NCI-H82 treated with DMSO at 0.1 percent for 48 hours (cell line): ENCODE results near the gene ZBTB16.
A peak's percentile ranks its signal among the peaks of the same experiment; 100 is the strongest.

ENCODE experiments used
- DNase-seq: peaks from one replicate; lab custom pipeline; 2025; ENCODE audit not compliant: unreplicated experiment; lab: John Stamatoyannopoulos, UW

The ZBTB16 gene

DNA sequence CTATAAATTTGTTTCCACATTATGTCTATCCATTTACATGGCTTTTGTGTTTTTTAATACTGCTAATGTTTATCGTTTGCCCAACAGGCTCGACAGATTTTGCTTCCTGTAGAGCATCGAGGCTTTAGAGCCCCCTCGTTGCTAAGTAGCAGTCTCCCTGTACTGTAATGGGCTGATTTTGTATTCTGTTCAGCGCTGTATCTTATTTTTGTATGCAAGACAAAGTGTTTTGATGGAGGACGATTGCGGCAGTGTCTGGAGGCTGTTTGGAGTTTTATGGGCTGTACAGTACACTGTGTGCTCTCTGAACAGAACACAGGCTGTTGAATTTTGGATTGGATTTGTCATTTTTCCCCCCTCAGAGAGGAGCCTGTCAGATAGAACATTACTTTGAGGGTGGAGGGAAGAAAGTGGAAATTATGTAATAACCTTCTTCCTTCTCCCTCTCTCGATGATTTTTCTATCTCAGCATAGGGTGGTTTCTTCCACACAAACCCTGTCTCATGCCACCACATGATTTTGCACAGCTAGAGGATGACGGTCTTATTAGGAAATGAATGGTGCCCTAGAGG is 104.4 kb downstream of the ZBTB16 start:
- no peak for DNase-seq

DNA sequence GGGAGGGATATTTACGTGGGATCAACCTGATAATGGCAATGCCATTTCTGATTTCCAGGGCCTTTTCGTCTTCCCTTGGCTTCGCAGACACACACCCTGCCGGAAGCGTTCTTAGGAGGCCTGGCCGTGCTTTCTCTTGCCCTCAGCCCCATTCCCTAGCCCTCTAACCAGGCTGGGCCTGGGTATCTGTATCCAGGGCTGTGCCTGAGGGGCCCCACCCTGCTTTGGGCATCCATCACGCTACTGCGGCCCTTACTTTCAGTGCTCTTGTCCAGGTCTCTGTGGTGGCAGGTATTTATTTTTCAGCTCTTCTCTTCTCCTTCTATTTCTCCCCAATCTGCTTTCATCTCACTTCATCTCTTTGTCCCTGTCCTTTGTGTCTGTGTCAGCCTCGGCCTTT is 105.0 kb downstream of the ZBTB16 start:
- DNase-seq: no peak

DNA sequence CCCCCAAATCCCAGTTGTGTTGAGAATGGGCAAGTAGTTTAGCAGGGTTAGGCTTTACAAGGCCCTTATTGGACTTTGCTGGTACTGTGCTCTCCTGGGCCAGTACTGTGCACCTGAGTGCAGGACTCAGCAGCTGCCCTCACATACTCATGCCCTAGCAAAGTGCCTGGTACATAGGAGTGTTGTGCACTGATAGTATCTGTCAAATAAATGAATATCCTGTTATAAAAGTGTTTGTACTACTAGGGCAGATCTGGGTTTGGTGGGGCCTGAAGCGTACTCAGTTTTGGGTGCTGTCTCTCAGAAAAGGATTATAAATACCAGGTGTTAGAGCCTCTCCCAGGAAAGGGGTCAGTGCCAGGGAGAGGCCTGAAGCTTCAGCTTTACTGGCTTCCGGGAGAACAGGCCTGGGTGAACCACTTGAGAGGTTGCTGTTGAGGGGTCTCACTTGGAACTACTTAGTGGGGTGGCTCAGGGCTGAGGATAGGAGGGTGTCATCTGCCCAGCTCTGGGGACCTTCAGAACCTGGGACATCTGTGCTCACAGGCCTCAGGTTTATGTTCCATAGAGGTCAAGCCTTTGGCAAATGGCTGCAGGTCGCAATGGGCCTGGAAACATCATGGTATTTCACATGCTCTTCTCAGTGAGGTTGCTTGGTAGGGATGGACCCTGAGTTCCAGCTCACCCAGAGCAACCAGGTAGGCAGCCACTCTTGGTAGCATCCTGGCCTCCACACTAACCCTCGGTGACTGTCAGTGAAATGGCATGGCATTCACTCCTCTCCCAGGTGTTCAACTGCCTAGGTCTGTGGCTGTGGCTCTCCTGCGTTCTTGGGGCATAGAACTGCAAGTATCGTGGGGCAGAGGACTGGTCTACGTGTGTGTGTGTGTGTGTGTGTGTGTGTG is 106.1 kb downstream of the ZBTB16 start:
- no peak for DNase-seq

DNA sequence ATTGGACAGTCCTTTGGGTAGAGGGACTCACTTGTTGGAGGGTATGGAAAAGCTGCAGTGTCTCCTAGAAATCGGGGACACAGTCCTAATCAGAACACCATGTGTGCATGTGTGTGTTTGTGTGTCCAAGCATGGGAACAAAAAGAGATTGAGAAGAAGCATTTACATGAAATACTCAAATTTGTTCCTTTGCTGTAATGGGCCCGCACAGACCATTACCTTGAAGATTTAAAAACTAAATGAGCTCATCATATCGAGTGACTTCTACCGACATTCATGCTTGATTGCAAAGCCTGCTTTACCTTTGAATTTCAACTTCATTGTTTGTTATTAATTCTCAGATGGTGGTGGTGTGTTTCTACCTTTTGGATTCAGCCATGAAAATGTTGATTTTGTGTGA is 106.9 kb downstream of the ZBTB16 start:
- DNase-seq: no peak

DNA sequence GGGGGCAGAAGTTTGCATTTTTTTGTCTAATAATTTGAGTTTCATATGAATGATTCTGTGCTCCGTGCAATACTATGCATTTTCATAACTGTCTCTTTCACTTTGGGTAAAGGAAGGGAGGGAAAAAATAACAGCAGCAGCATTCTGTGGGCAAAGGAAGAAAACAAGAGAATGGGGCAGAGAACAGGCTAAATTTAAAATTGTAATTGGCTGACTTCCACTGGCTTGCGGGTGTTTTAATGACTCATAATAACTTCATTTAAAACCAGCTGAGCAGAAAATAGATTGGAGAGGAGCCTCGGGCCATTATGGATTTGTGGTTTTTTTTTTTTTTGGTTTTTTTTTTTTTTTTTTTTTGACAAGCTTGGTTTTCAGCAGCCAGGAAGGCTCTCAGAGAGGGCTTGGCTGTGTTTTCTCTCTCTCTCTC is 107.4 kb downstream of the ZBTB16 start:
- no peak for DNase-seq

DNA sequence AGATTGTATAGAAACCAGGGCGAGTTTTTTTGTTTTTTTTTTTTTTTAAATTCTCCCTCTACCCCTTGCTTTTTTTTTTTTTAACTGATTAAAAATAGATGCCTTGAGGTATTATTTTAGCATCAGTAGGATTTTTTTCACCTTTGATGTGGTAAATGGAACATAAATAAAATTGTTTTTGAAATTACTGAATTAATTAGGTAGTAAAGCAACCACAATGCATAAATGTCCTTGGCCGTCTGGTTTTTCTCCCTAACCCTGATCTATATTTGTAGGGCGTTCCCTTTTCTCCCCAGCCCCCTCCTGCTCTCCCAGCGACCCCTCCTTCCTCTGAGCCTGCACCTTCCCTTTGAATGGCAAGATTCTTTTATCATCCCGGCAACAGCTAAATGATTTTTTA is 107.8 kb downstream of the ZBTB16 start:
- no peak for DNase-seq

DNA sequence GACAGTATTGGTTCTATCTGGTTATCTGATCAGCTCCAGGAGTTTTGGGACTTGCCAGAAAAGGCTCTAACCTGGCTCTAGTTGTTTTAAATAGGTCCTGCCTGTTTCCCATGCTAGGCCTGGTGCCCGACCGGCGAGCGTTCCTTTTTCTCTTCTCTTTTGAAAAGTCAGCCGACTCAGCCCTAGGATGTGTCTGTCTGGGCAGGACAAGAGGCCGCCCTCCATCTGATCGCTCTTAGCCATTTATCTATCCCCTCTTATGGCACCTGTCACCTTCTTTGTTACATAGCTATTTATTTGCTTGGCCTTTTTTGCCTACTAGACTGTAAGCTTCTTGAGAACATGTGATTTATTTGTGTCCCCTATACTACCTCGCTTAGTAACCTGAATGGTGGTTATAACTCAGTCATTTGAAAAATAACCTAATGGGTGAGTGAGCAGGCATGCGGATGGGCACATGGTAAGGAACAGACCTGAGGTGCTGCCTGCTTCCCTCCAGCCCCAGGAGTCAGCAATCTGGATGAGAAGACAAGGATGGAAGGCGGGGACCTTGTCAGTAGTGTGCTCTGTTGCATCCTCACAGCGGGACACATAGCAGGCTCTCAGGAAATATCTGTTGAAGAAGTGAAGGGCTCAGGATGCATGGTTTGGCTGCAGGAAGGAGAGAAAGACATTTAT is 108.4 kb downstream of the ZBTB16 start:
- DNase-seq: no peak

DNA sequence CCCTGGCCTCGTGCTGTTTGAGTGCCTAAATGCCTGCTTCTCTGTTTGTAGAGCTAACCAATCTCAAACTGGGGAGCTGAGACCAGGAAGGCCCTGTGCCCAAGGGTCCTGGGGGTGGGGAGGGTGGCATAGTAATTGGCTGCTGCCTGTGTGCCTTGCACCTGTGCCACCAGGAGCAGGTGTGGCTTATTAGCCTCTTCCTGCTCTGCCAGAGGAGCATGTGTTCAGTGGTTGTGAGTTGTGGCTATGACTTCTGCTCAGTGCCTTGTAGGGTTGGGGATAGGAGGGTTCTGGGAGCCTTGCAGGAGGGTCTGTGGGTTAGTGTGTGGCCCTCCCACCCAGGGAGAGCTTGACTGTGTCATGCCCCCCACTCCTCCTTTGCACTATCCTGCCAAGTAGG is 109.2 kb downstream of the ZBTB16 start:
- no peak for DNase-seq

DNA sequence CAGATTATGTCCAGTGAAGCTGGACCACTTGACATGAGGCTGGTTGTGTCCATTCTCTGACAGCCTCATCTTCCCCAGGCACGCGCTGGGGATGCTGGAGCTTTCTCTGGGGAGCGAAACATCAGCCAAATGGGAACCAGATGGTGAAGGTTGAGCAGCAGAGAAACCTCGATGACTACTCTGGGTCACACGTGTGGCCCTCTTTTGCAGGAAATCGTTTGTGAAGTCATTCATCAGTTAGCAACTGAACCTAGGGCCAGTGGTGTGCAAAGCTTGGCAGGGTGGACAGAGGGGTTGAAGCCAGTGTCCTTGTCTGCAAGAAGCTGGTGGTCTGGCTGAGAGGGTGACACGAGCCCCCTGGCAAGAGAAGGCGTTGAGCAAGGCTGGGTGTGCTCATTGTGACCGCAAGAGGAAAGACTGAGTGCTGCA is 109.8 kb downstream of the ZBTB16 start:
- no peak for DNase-seq

DNA sequence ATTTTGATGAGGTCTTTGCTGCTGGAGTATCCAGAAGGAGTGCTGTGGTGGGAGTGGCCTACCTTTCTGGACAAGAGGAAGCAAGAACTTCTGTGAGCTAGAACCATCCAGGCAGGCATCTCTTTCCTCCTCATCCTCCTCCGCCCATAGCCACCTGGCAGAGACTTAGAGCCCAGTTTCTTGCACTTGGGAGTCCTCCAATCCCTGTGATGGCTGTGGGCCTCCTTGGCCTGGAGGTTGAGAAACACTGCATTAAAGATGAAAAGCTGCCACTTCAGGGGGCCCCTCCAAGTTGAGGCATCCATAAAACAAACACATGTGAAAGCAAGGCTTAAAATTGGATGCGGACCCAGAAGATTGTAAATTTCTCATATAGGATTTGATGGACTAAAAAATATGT is 110.3 kb downstream of the ZBTB16 start:
- DNase-seq: no peak

DNA sequence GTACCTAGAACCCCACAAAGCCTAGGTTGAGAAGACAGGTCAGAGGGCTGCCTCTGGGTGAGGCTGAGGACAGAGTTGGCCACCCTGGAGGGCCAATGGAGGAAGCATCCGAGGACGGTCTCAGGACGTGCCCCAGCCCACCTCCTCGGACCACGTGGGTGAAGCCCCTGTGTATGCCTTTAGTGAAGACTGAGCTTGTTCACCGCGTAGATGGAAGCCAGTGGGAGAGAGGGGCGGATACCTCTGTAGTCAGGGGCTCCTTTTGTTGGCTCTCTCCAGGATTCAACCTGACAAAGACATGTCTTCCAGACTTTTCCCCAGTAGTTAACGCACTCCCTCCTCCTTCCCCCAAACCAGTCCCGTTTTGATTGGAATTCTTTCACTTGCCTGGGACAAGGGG is 110.7 kb downstream of the ZBTB16 start:
- DNase-seq: no peak

DNA sequence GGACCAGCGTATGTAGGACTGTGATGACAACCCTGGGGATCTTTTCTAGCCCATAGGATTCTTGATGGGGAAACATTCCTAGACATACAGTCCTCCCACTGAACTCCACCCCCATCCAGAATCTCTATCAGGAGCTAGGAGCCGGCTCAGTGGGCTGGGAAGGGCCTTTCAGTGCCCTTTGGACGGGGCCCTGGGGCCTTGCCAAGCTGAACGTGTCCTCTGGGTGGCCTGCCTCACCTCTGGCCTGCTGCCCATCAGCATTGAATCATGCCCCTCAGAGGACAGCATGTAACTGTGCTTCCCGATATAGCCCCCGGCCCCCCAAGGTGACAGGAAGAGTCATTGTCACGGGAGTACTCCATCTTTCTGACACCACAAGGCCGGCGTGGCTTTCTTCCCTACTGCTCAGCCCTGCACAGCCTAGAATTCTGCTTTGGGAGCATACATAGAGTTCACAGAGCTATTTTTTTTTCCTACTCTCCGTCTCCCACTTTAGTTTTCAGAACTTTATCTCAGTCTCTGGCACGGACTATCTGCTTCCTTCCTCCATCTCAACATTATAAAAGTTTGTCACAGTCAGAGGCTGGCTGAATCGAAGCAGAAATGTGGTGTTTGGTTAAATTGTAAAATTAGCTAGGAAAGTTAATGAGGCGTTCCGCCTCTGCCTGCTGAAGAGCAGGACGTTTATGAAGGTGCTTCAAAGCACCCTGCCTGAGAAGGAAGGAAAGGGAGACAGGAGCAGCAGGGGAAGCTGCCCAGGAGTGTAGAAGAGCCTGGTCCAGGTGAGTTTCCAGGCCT is 111.9 kb downstream of the ZBTB16 start:
- DNase-seq: no peak

DNA sequence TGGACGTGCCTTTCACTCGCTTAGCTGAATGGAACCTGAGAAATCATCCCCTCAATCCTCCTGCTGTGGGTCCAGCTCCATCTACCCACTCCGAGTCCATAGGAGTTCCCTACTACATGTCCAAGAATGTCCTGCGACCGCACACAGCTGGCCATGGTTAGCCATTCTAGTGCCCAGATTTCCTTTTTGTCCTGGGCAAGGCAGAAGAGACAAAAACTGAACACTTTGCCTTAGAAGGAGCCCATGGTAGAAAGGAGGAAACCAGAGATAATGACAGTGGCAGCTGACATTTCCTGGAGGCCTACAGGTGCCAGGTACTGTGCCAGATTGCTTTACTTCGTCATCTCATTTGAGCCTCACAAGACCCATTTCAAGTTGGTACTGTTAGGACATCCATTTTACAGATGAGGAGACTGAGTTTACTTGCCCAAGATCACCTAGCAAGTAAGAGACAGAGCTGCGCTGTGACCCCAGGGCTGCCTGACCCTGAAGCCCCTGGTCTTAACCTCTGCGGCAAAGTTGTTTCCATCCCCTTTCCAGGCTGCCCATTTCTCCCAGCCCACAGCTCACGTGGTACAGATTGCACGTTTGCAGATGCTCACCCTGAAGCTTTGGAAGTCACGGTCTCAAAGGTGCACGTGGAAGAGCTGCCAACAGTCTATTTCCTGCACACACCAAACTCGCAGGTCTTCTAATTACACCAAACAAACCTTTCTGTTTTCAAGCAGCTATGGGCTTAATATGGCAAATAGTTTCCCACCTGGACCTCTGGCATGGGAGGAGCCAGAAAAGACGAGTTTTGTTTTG is 112.7 kb downstream of the ZBTB16 start:
- no peak for DNase-seq

DNA sequence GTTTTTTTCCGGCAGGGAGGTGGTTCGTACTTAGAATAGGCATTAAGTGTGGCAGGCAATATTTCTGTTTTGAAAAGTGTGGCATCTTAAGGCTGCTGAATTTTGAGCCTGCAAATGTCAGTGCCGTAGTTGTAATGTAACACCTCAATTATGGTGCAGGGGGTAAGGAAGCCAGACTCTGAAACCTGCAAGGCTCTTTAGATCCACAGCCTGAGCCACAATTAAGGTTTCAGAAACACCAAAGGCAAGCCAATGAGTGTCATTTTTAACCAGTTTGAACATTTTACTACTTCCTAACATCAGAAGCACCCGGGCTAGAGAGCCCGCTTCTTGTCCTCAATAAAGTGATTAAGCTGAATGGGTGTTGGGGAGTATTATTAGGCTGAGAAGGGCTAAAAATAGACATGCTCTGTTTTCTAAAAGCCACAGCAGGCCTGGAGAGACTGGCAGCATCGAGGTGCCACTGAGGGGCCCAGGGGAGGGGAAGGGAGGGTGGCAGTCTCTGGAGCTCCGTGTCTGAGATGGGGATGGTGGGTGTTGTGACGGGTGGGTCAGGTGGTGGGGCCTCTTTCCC is 113.4 kb downstream of the ZBTB16 start:
- peak; percentile 10 for DNase-seq

DNA sequence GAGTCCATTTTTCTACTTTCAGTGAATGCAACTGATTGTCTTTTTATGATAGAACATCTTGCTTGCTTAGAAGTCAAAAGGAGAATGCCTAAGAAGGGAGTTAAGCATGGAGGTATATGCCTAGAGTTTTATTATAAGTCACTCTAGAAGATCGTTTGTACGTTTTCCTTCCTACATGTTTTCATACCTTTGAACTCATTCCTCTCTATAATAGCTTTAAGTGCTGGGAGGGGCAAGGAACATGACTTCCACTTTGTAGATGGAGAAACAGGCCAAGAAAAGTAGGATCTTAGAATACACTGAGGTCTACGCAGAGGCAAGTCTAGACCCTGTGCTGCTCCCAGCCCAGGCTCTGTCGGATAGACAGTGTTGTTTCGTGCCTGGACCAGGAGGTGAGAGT is 114.3 kb downstream of the ZBTB16 start:
- no peak for DNase-seq

DNA sequence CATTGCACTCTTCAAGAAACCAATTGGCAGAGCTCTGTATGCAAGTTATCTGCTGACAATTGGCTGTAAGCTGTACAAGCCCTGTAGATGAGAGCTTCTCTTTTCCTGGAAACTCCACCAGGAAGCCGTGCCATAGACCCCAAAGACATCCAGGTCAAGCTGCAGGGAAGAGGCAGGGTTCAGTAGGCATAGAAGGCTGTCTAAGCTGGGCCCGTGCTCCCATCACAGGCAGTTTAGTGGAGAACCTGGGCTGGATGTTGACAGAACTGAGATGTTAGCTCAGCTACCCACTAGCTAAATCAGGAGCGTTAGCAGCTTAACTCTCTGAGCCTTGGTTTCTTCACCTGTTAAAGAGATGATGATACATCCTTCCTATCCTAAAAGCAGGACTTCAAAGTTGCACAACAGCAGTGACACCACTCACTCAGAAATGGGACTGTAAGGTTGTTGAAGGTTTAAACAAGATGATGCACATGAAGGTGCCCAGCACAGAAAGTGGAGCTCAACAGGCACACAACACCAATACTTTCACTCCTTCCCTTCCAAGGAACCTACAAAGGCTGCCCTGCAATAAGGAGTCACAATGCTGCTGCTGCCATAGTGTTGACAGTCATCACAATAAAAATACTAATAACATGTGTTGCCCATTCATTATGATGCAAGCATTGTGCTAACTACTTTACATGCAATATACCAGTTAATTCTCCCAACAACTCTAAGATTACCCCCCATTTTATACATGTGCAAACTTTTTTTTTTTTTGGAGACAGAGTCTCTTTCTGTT is 115.4 kb downstream of the ZBTB16 start:
- no peak for DNase-seq

DNA sequence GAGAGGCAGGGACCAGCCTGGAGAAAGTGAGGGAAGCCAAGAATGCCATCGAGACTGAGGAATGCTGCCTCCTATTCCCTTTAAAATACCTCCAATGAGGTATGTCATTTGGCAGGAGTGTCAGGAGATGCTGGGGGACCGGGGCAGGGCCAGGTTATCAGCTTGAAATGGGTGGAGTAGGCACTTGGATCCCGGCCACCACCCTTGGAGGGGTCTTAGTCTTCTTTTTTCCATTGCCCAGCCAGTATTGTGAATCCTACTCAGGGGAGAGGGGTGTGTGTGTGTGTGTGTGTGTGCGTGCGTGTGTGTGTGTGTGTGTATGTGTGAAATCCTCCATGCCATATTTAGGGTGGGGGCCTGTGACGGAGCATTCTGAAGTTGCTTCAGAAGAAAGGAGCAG is 116.2 kb downstream of the ZBTB16 start:
- no peak for DNase-seq

DNA sequence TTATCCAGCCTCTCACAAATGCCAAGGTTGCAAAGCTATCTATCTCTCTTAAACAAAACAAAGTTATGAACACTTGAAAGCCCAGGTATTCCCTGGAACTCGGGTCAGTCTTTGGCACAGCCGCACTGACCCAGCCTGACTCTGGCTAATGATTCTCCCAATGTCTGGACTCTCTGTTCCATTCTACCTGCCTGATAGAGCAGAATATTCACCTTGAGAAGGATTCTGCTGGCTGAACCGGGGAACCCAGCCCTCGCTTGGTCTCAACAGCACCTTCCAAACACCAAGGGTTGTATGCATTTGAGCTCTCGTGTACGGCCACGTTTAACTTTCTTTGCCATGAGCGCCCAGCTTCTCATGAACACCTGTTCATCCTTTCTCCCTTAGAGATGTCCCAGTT is 116.8 kb downstream of the ZBTB16 start:
- no peak for DNase-seq

DNA sequence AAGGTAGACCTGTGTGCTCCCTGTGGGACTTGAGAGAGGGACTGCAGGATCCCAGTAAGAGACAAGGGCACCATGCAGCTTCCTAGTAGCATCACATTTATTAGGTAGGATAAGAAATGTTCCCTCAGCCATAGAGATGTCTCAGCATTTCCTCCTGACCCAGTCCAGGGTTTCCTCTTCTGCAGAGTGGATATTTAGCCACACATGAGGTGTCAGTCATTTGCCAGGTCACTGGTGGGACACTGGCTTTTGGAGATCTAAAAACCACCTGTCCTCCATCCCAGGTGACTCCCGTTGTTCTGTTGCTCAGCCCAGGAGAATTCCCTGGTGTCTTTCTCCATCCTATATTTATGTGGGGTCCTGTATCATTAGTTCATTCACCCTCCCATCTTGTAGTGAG is 119.1 kb downstream of the ZBTB16 start:
- DNase-seq: no peak
